Left lung (tissue), 14 donors: ENCODE measurements around the gene CENPC. TPM values are rescaled to one million over a fixed set of nuclear protein-coding genes. Genes with fewer than 3 reads are reported as not detected.
A peak's percentile ranks its signal among the peaks of the same experiment; 100 is the strongest.

Experiments used
- ATAC-seq: fragments of 200-7000 bp; cut with Tn5 transposase; one replicate; pipeline ENCODE4 v1.9.1; 2020; ENCODE audit warnings: moderate library complexity
- DNase-seq, 4 donors: peaks; one replicate each; pipeline ENCODE4 v3.0.0-alpha.2; 2013 to 2020
- H3K27ac ChIP-seq, 2 donors: fragments of 200-600 bp; sonication (generic) in 1 of 2; one replicate each; pipeline versions ENCODE4 v1.5.0 to v1.8.0; 2020 to 2021
- H3K27me3 ChIP-seq, 2 donors: fragments of 200-600 bp; sonication (generic) in 1 of 2; one replicate each; pipeline versions ENCODE4 v1.5.0 to v1.8.0; 2020 to 2021
- H3K36me3 ChIP-seq, 2 donors: fragments of 200-600 bp; sonication (generic) in 1 of 2; one replicate each; pipeline versions ENCODE4 v1.5.0 to v1.8.0; 2020 to 2021
- H3K4me1 ChIP-seq, 2 donors: fragments of 200-600 bp; one replicate each; pipeline ENCODE4 v1.8.0; 2021
- H3K4me3 ChIP-seq, 2 donors: fragments of 200-600 bp; sonication (generic) in 1 of 2; one replicate each; pipeline versions ENCODE4 v1.5.0 to v1.8.0; 2020 to 2021; ENCODE audit warnings: mild to moderate bottlenecking in 1 of 2
- H3K9me3 ChIP-seq, 2 donors: fragments of 200-600 bp; sonication (generic) in 1 of 2; one replicate each; pipeline versions ENCODE4 v1.5.0 to v1.8.0; 2020 to 2021
- CTCF ChIP-seq, 2 donors: fragments of 200-600 bp; sonication (generic) in 1 of 2; IDR thresholded peaks; one replicate each; pipeline versions ENCODE4 v1.5.0 to v1.8.0; 2021; ENCODE audit warnings: antibody characterized with exemption in 2 of 2
- intact Hi-C, 2 donors: fragments of 100-400 bp; cut with DNase I; formaldehyde crosslinking; loops; one replicate each; pipeline versions ENCODE4 v1.11.2 to v1.14.2; 2022
- long read RNA-seq, 12 donors: library from polyadenylated mRNA in 2 of 12; unstranded in 2 of 12; transcript quantifications; one replicate each; pipeline ENCODE4 v2.0.0 and lab custom pipeline, GENCODE V29; 2019 to 2026
- polyA plus RNA-seq, 6 donors: library from polyadenylated mRNA; unstranded; fragments of 120-200 nt; gene quantifications; one replicate each; pipeline ENCODE4 v1.2.1, GENCODE V29; 2013; ENCODE audit not compliant: insufficient read length in 6 of 6
- total RNA-seq, 2 donors: library from RNA; stranded (reverse); fragmentation: NEBNext Ultra II Directional; extraction: Animal tissue kit (Norgen Biotek cat#: 25700); gene quantifications; one replicate each; pipeline ENCODE4 v1.2.1, GENCODE V29; 2021
- donor health status: DM: no; HTN: yes; CAD: no.
- donor health status: DM: no; HTN: no; CAD: no.

CENPC gene
- 10 to 100 TPM; 16.1 to 16.5 TPM for total RNA-seq
- 10 to 100 TPM; 25.9 to 41.5 (median 32.3) TPM for polyA plus RNA-seq
- long read RNA-seq, donor 1, partial matches to known transcripts, result 8 of 11 reads
- long read RNA-seq, donor 1, other reads (novel, unspliced or antisense), result 0 of 11 reads
- long read RNA-seq, donor 2, full-length matches to known transcripts, result 2 of 2 reads
- long read RNA-seq, donor 2, partial matches to known transcripts, result 0 of 2 reads
- long read RNA-seq, donor 2, other reads (novel, unspliced or antisense), result 0 of 2 reads
- long read RNA-seq, donor 3, full-length matches to known transcripts, result 1 of 1 reads
- long read RNA-seq, donor 3, partial matches to known transcripts, result 0 of 1 reads
- long read RNA-seq, donor 3, other reads (novel, unspliced or antisense), result 0 of 1 reads
- long read RNA-seq, donor 4, partial matches to known transcripts, result 10 of 12 reads
- long read RNA-seq, donor 4, other reads (novel, unspliced or antisense), result 1 of 12 reads
- long read RNA-seq, donor 5, full-length matches to known transcripts, result 3 of 8 reads
- long read RNA-seq, donor 5, partial matches to known transcripts, result 5 of 8 reads
- long read RNA-seq, donor 5, other reads (novel, unspliced or antisense), result 0 of 8 reads
- long read RNA-seq, donor 6, partial matches to known transcripts, result 0 of 2 reads
- long read RNA-seq, donor 6, other reads (novel, unspliced or antisense), result 0 of 2 reads
- long read RNA-seq, donor 7, full-length matches to known transcripts, result 1 of 1 reads
- long read RNA-seq, donor 7, partial matches to known transcripts, result 0 of 1 reads
- long read RNA-seq, donor 7, other reads (novel, unspliced or antisense), result 0 of 1 reads
- long read RNA-seq, donor 8, full-length matches to known transcripts, result 1 of 1 reads
- long read RNA-seq, donor 8, partial matches to known transcripts, result 0 of 1 reads
- long read RNA-seq, donor 8, other reads (novel, unspliced or antisense), result 0 of 1 reads
- long read RNA-seq, donor 9, result 0 reads
- long read RNA-seq, donor 10, partial matches to known transcripts, result 2 of 2 reads
- long read RNA-seq, donor 10, other reads (novel, unspliced or antisense), result 0 of 2 reads
- long read RNA-seq, donor 11, result 0 reads
- long read RNA-seq, donor 12, result 0 reads

- peak; percentile 92 to 97 (median 97) for DNase-seq
- Histone ChIP-seq H3K27ac (peak within 1 kb of the TSS; percentile 92 to 95), H3K4me3 (peak within 1 kb of the TSS; percentile 66 to 74), H3K27me3 (no peaks in the 10 kb centered on the region), H3K36me3 (peaks cover 0 to 4% of the 10 kb centered on the region in 2 donors), H3K4me1 (peaks cover 7 to 21% of the 10 kb centered on the region in 2 donors), H3K9me3 (no peaks in the 10 kb centered on the region)
- peak; percentile 99 for ATAC-seq
- TF ChIP-seq CTCF (IDR thresholded peaks at IDR 0.05), result no peak
- intact Hi-C loops, result no loop called here
Measured at GRCh38 chr4:67545199-67546003, at the start of gene CENPC. TSS of gene CENPC (minus strand) at chr4:67545503. CDS start at chr4:67545355, 148 bp downstream.

GRCh38 chr4:67593741-67594175 lies 48.5 kb upstream of the CENPC start:
- Histone ChIP-seq H3K9me3 (no peaks in the 10 kb centered on the region), H3K36me3 (no peaks in the 10 kb centered on the region)
- no peak for TF ChIP-seq CTCF (IDR thresholded peaks at IDR 0.05)

GRCh38 chr4:67587156-67587555 lies 41.9 kb upstream of the CENPC start:
- Histone ChIP-seq H3K4me3 (no peak overlapping the region), H3K27me3 (no peaks in the 10 kb centered on the region), H3K4me1 (no peaks in the 10 kb centered on the region), H3K27ac (no peak overlapping the region), H3K9me3 (no peaks in the 10 kb centered on the region), H3K36me3 (no peaks in the 10 kb centered on the region)
- no peak for DNase-seq
- no peak for ATAC-seq
- TF ChIP-seq CTCF (IDR thresholded peaks at IDR 0.05), result no peak
- intact Hi-C loops, result no loop called here

More at GRCh38 chr4:67593741-67594175, 48.5 kb upstream of the CENPC start:
- peak; percentile 55 for ATAC-seq
- Histone ChIP-seq H3K27ac (no peak overlapping the region), H3K4me3 (no peak overlapping the region), H3K27me3 (no peaks in the 10 kb centered on the region), H3K4me1 (no peaks in the 10 kb centered on the region)
- intact Hi-C loops, result no loop called here
- DNase-seq, result peak in 1 of 4 donors; percentile 2

- intact Hi-C loops, result no loop called here
- no peaks in the 10 kb centered on the region for H3K9me3 ChIP-seq
- DNase-seq, result no peak
Measured at GRCh38 chr4:67584496-67584895, 39.2 kb upstream of the CENPC start.

More at GRCh38 chr4:67584496-67584895, 39.2 kb upstream of the CENPC start:
- Histone ChIP-seq H3K36me3 (no peaks in the 10 kb centered on the region), H3K27me3 (no peaks in the 10 kb centered on the region), H3K27ac (no peak overlapping the region), H3K4me1 (no peaks in the 10 kb centered on the region), H3K4me3 (no peak overlapping the region)
- no peak for ATAC-seq
- no peak for TF ChIP-seq CTCF (IDR thresholded peaks at IDR 0.05)
